ENCODE data around the gene RHBDD3. TPM values are rescaled to one million over a fixed set of nuclear protein-coding genes. Genes with fewer than 3 reads are reported as not detected.
"Not testable (repeated sequence)": the region's sequence is repeated elsewhere in the genome, so short reads cannot be mapped to it uniquely, and the experiment has no call there.

RHBDD3 gene
- total RNA-seq, 3 donors from 2014 or later (not counting 1 experiment from before 2014, with no cell fraction given) = 16.6 to 20.9 (median 17.9) TPM

DNA sequence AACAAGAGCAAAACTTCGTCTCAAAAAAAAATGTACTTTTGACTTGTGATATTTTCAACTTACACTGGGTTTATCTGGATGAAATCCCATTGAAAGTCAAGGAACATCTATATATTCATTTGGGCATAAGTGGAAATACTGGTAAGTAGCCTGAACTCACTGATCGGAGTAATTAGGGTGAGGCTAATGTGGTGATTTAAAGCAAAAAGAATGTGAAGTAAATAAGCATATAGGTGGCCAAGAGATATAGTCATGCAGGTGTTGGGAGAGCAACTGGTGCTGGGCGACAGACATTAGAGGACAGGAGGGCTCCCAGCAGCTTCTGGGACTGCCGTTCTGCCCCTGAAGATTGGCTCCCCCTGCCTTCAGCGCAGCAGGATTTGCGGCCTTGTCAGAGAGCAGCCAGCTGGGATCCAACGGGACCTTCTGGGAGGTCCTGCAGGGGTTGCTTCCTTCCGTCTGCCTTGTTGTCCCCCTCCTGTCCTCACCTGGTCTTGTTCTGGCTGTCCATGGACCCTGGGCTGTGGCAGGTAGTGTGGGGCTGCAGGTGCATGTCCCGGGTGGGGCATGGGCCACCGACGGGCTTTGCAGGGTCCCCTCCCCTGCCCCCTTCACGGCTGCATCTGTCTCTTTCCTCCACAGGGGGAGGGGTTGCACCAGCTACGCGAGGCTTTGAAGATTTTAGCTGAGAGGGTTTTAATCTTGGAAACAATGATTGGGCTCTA lies 14.1 kb downstream of the RHBDD3 start:
- Histone ChIP-seq H3K4me1 (ENCODE audit: control insufficient read depth, insufficient read depth, low read length) (no peaks in the 10 kb centered on the region), H3K9me3 (ENCODE audit: control insufficient read depth, insufficient read depth, low read length) (no peaks in the 10 kb centered on the region), H3K36me3 (ENCODE audit: control insufficient read depth, insufficient read depth, low read length) (no peaks in the 10 kb centered on the region), H3K27ac (ENCODE audit: low read length) (no peak overlapping the region), H3K27me3 (ENCODE audit: control insufficient read depth, insufficient read depth, low read length) (no peaks in the 10 kb centered on the region), H3K4me3 (ENCODE audit: low read length) (no peak overlapping the region)
- Mint-ChIP-seq H3K9me3 (no peaks in the 10 kb centered on the region), H3K27me3 (ENCODE audit: low read depth in 2 of 2) (peaks cover 0 to 3% of the 10 kb centered on the region in 2 donors), H3K4me1 (no peaks in the 10 kb centered on the region), H3K4me3 (no peak overlapping the region), H3K36me3 (no peaks in the 10 kb centered on the region), H3K27ac (no peak overlapping the region)
- TF ChIP-seq, protein P1, sequence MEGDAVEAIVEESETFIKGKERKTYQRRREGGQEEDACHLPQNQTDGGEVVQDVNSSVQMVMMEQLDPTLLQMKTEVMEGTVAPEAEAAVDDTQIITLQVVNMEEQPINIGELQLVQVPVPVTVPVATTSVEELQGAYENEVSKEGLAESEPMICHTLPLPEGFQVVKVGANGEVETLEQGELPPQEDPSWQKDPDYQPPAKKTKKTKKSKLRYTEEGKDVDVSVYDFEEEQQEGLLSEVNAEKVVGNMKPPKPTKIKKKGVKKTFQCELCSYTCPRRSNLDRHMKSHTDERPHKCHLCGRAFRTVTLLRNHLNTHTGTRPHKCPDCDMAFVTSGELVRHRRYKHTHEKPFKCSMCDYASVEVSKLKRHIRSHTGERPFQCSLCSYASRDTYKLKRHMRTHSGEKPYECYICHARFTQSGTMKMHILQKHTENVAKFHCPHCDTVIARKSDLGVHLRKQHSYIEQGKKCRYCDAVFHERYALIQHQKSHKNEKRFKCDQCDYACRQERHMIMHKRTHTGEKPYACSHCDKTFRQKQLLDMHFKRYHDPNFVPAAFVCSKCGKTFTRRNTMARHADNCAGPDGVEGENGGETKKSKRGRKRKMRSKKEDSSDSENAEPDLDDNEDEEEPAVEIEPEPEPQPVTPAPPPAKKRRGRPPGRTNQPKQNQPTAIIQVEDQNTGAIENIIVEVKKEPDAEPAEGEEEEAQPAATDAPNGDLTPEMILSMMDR (IDR thresholded peaks at IDR 0.05) = no peak
- intact Hi-C loops (cut with micrococcal nuclease) = no loop called here
- WGBS (ENCODE audit: insufficient coverage) = 84% methylated on average over 13 of the region's 14 CpGs
- ATAC-seq (no peak), DNase-seq (no peak)

DNA sequence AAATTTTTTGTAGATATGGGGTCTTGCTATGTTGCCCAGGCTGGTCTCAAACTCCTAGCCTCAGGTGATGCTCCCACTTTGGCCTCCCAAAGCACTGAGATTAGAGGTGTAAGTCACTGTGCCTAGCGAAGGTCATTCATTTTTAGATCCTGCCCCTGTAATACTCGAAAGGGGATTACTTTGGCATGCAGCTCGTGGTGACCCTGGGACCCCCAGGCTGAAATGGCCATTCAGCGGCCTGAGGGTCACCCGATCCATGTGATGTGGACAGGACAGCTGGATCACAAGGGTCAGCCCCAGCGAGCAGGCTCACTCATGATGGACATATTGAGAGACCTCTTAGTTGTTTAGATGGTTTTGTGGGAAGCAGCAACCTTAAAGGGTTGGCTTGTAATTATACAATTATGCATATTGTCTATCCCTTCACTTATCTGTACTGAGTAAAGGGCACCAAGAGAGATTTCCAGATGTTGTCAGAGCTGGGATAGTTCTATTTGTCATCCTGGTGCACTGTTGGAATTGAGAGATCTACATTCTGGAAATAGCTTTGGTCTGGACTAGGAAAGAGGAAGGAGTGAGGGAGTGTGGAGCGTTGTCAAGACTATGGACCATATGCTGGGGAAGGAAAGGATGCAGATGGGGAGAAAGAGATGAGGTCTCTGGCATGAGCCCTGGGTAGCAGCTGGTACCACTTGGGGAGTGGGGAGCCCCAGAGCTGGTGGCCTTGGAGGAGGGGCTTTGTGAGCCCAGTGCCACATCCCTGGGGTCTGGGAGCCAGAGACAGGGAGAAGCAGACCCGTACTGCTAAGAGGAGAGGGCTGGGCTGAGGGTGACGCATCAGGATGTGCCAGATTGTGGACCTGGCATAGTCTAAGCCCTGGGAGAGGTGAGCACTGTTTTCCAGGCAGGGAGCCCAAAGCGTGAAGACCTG lies 15.5 kb downstream of the RHBDD3 start:
- no peak overlapping the region for H3K4me3 ChIP-seq (ENCODE audit: low read length)
- no peak overlapping the region for H3K27ac ChIP-seq (ENCODE audit: low read length)
- H3K4me1 ChIP-seq (ENCODE audit: control insufficient read depth, insufficient read depth, low read length) = no peaks in the 10 kb centered on the region
- Mint-ChIP-seq H3K36me3 (no peaks in the 10 kb centered on the region), H3K4me1 (no peaks in the 10 kb centered on the region), H3K4me3 (no peak overlapping the region), H3K27ac (no peak overlapping the region), H3K27me3 (ENCODE audit: low read depth in 2 of 2) (peaks cover 0 to 3% of the 10 kb centered on the region in 2 donors), H3K9me3 (no peaks in the 10 kb centered on the region)
- 95% methylated on average over 10 of the region's 10 CpGs for WGBS (ENCODE audit: insufficient coverage)
- ATAC-seq = no peak
- intact Hi-C loops (cut with micrococcal nuclease) = no loop called here
- TF ChIP-seq, protein P1 (IDR thresholded peaks at IDR 0.05) = no peak
- no peaks in the 10 kb centered on the region for H3K27me3 ChIP-seq (ENCODE audit: control insufficient read depth, insufficient read depth, low read length)
- no peak for DNase-seq
- H3K9me3 ChIP-seq (ENCODE audit: control insufficient read depth, insufficient read depth, low read length) = no peaks in the 10 kb centered on the region
- H3K36me3 ChIP-seq (ENCODE audit: control insufficient read depth, insufficient read depth, low read length) = no peaks in the 10 kb centered on the region

DNA sequence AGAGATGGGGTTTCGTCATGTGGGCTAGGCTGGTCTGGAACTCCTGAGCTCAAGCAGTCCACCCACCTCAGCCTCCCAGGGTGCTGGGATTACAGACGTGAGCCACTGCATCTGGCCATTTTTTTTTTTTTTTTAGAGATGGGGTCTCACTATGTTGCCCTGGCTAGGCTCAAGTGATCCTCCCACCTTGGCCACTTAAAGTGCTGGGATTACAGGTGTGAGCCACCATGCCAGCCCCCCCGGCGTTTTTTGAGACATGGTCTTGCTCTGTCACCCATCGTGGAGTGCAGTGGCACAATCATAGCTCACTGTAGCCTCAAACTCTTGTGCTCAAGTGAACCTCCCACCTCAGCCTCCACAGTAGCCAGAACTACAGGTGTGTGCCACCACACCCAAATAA lies 16.5 kb downstream of the RHBDD3 start:
- Mint-ChIP-seq H3K27ac (no peak overlapping the region), H3K36me3 (no peaks in the 10 kb centered on the region), H3K4me1 (no peaks in the 10 kb centered on the region), H3K27me3 (ENCODE audit: low read depth in 2 of 2) (peaks cover 0 to 3% of the 10 kb centered on the region in 2 donors), H3K9me3 (no peaks in the 10 kb centered on the region), H3K4me3 (no peak overlapping the region)
- DNase-seq = no peak
- H3K27me3 ChIP-seq (ENCODE audit: control insufficient read depth, insufficient read depth, low read length) = no peaks in the 10 kb centered on the region
- TF ChIP-seq, protein P1 (IDR thresholded peaks at IDR 0.05) = no peak
- no peak overlapping the region for H3K4me3 ChIP-seq (ENCODE audit: low read length)
- H3K9me3 ChIP-seq (ENCODE audit: control insufficient read depth, insufficient read depth, low read length) = no peaks in the 10 kb centered on the region
- no peaks in the 10 kb centered on the region for H3K36me3 ChIP-seq (ENCODE audit: control insufficient read depth, insufficient read depth, low read length)
- no peak for ATAC-seq
- H3K27ac ChIP-seq (ENCODE audit: low read length) = no peak overlapping the region
- WGBS (ENCODE audit: insufficient coverage) = 91% methylated on average over 4 of the region's 5 CpGs
- intact Hi-C loops (cut with micrococcal nuclease) = no loop called here
- H3K4me1 ChIP-seq (ENCODE audit: control insufficient read depth, insufficient read depth, low read length) = no peaks in the 10 kb centered on the region

DNA sequence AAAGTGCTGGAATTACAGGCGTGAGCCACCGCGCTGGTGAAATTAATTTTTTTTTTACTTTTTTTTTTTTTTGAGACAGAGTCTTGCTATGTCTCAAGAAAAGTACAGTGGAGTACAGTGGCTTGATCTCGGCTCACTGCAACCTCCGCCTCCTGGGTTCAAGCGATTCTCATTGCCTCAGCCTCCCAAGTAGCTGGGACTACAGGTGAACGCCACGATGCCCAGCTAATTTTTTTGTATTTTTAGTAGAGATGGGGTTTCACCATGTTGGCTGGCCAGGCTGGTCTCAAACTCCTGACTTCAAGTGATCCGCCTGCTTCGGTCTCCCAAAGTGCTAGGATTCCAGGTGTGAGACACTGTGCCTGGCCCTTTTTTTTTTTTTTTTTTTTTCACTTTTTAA lies 19.9 kb downstream of the RHBDD3 start:
- H3K27me3 Mint-ChIP-seq (ENCODE audit: low read depth in 2 of 2); H3K27ac ChIP-seq (ENCODE audit: low read length); H3K27ac Mint-ChIP-seq; H3K36me3 ChIP-seq (ENCODE audit: control insufficient read depth, insufficient read depth, low read length); H3K27me3 ChIP-seq (ENCODE audit: control insufficient read depth, insufficient read depth, low read length); H3K4me1 Mint-ChIP-seq; H3K9me3 ChIP-seq (ENCODE audit: control insufficient read depth, insufficient read depth, low read length); H3K4me3 Mint-ChIP-seq; H3K36me3 Mint-ChIP-seq; H3K9me3 Mint-ChIP-seq; DNase-seq; H3K4me3 ChIP-seq (ENCODE audit: low read length); ATAC-seq; H3K4me1 ChIP-seq (ENCODE audit: control insufficient read depth, insufficient read depth, low read length): not testable (repeated sequence)
- WGBS (ENCODE audit: insufficient coverage) = 95% methylated on average over 10 of the region's 10 CpGs
- intact Hi-C loops (cut with micrococcal nuclease) = loop anchor here (5.0 kb wide), 1 partner anchor 46 kb away; no protein-coding TSS in a partner anchor
